ENCODE results near the gene TRDMT1. TPM values are rescaled to one million over a fixed set of nuclear protein-coding genes. Genes with fewer than 3 reads are reported as not detected.

TRDMT1 gene
- total and polyA plus RNA-seq, 12 donors = 2.0 to 6.3 (median 3.7) TPM

DNA sequence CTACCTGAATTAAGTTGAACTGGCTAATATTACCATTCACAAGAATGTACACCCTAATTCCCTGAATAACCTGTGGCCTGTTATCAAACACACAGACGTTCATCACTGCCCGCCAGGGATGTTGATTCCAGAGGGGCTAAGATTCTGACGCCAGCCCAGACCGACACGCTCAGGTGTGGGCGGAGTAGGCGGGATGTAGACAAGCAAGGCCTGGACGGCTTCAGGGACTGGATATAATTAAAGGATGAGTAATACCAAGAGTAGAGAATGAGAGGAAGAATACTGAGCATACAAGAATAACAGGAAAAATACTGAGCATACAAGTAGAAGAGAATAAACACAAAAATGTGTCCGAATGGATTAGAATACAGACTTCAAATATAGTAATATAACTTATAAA lies 100.9 kb downstream of the TRDMT1 start:
- peak in 1 of 2 donors; percentile 25 for DNase-seq
- WGBS, 2 donors = 79 to 80% methylated on average over 9 of the region's 9 CpGs
- peak in 3 of 8 donors; percentile 58 to 65 (median 61) for ATAC-seq

DNA sequence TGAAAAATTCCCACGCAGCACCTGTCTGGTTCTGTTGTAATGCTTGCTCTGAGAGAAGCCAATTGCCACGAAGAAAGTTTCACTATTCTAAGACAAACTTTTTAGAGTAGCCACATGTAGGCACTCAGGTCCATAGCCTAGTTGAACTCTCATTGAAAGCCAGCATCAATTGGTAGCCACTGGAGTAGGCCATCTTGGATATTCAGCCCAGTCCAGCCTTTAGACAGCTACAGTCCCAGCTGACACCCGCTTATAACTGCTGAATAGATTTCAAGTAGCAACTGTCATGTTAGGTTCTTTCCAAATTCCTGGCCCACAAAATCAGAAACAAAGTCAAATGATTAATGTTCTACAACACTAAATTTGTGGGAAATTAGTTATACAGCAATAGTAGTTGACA lies 103.5 kb downstream of the TRDMT1 start:
- H3K4me3 ChIP-seq = no peak overlapping the region
- peaks cover 0 to 39% (median 8%) of the 10 kb centered on the region in 11 donors for H3K9me3 ChIP-seq
- WGBS, 2 donors = 95 to 97% methylated on average over 3 of the region's 3 CpGs
- no peak for ATAC-seq
- no peaks in the 10 kb centered on the region for H3K36me3 ChIP-seq
- H3K27me3 ChIP-seq = no peaks in the 10 kb centered on the region
- peak overlapping the region in 1 of 10 donors; percentile 35 for H3K27ac ChIP-seq
- intact Hi-C loops (cut with DNase I) = no loop called here
- peaks cover 0 to 30% (median 0%) of the 10 kb centered on the region in 9 donors for H3K4me1 ChIP-seq
- TF ChIP-seq, protein P1, sequence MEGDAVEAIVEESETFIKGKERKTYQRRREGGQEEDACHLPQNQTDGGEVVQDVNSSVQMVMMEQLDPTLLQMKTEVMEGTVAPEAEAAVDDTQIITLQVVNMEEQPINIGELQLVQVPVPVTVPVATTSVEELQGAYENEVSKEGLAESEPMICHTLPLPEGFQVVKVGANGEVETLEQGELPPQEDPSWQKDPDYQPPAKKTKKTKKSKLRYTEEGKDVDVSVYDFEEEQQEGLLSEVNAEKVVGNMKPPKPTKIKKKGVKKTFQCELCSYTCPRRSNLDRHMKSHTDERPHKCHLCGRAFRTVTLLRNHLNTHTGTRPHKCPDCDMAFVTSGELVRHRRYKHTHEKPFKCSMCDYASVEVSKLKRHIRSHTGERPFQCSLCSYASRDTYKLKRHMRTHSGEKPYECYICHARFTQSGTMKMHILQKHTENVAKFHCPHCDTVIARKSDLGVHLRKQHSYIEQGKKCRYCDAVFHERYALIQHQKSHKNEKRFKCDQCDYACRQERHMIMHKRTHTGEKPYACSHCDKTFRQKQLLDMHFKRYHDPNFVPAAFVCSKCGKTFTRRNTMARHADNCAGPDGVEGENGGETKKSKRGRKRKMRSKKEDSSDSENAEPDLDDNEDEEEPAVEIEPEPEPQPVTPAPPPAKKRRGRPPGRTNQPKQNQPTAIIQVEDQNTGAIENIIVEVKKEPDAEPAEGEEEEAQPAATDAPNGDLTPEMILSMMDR (IDR thresholded peaks at IDR 0.05) = no peak
- DNase-seq = no peak

More for the DNA sequence above, 100.9 kb downstream of the TRDMT1 start:
- Histone ChIP-seq H3K4me3 (no peak overlapping the region), H3K9me3 (peaks cover 0 to 26% (median 0%) of the 10 kb centered on the region in 11 donors), H3K27me3 (no peaks in the 10 kb centered on the region), H3K4me1 (peaks cover 0 to 30% (median 0%) of the 10 kb centered on the region in 9 donors), H3K36me3 (no peaks in the 10 kb centered on the region), H3K27ac (peak overlapping the region in 6 of 10 donors; percentile 25 to 75 (median 56))
- TF ChIP-seq, protein P1 (IDR thresholded peaks at IDR 0.05) = no peak
- intact Hi-C loops (cut with DNase I) = no loop called here

Other genes starting within 250 kb of the TRDMT1 start
- 1 to 10 TPM in 2 of 10 donors, under 1 TPM in 8; 0.25 to 1.2 (median 0.46) TPM for gene CUBN, start 71.9 kb downstream of the TRDMT1 start, total RNA-seq
- gene CUBN, start 71.9 kb downstream of the TRDMT1 start, polyA plus RNA-seq = under 1 TPM; 0.13 to 0.37 TPM
- 100 to 1,000 TPM; 232 to 834 (median 332) TPM for gene VIM, start 26.6 kb upstream of the TRDMT1 start, total RNA-seq
- gene VIM, start 26.6 kb upstream of the TRDMT1 start, polyA plus RNA-seq = 100 to 1,000 TPM; 469 to 669 TPM

Measured in heart right ventricle (tissue), 16 donors.